ENCODE results near the gene TBC1D13. TPM values are rescaled to one million over a fixed set of nuclear protein-coding genes. Genes with fewer than 3 reads are reported as not detected.
"Not testable (repeated sequence)": the region's sequence is repeated elsewhere in the genome, so short reads cannot be mapped to it uniquely, and the experiment has no call there.

Gene TBC1D13
- total RNA-seq, 1 experiment from 2014 or later, result 10.5 TPM

DNA sequence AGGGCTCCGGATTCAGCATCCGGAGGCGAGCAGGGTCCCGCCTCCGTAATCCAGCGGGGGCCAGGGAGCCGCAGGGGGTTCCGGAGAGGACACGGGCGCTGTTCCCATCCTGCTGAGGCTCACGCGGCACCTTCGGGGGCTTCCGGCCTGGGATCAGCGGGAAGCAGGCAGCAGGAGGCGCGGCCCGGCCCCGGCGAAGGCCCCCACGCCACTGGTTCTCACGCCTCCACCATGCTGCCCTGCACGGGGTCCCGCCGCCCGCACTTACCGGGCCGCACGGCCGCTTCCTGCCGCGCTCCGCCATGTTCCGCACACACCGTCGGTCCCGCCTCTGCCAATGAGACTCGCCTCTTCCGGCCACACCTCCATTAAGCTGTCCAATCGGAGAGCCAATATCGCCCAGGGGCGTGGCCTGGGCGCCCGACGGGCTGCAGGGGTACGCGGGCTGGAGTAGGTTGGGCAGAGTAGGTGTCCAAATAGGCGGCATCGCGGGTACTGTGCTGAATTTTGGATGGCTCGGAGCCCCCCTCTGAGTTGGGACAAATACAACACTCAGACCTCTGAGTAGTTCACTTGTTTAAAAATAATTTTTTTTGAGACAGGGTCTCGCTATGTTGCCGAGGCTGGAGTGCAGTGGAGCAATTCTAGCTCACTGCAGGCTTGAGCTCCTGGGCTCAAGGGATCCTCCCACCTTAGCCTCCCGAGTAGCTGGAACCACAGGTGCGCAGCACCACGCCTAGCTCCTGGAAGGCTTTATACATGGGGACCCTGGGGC, 42.6 kb downstream of the TBC1D13 start, which contains the start of gene SPOUT1:
Gene SPOUT1 (minus strand): TSS at position 318 of the 775 bp plus-strand sequence. CDS start 14 bp downstream, at position 304.
- in situ Hi-C loops (cut with HindIII; ENCODE audit: low pct_unique_long_range_greater_than_20kb, low sequenced_read_pairs), result no loop called here
- peak; percentile 95 for DNase-seq (ENCODE audit: low read depth, low spot score)

DNA sequence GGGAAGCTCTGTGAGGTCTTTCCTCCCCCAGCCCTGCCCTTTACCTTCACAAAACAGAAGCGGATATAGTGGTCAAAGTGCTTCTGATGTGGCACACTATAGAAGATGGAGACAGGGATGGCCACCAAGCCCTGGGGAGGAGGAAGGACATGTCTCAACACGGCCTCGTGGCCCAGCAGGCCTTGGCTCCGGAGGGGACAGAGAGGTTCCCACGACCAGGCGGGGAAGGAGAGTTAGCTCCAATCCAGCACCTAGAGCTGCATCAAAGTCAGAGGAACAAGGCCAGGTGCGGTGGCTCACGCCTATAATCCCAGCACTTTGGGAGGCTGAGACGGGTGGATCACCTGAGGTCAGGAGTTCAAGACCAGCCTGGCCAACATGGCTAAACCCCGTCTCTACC, 46.6 kb downstream of the TBC1D13 start:
- DNase-seq (ENCODE audit: low read depth, low spot score), result no peak
- in situ Hi-C loops (cut with HindIII; ENCODE audit: low pct_unique_long_range_greater_than_20kb, low sequenced_read_pairs), result no loop called here

DNA sequence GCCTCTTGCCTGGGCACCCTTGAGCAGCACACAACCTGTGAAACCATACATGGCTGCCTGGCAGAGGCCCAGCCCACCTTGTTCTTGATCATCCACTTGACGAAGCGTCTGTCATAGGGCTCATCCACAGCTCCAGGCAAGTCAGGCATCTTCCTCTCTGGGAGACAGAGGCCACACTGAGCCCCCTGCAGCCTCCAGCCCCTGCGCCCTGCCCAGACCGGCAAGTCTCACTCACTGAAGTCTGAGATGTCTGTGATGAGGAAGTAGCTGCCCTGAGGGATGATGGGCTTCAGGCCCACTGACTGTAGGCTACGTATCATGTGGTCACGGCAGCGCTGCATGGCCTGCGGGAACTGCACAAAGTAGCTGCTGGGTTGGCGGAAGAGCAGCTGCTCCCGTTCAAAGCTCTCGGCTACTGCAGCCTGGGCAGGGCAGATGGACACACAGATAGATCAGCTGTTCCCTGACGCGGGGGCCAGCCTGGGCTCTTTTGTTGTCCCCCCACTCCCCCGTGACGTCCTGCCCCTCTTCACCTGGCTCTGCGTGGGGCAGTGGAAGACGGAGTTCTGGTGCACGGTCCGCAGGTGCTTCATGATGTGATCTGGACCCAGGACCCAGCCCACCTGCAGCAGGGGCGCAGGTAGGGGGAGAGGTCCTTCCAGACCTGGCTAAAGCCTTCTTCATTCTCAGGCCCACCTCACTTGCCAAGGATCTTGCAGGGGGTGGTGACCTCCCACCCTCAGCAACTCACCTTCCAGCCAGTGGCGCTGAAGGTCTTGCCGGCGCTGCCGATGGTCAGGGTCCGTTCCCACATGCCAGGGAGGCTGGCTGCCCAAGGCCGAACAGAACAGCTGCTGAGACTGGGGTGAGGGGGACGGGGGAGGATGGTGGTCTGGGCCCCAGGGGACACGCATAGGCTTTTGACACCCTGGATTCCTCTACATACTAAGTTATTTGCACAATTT, 48.5 kb downstream of the TBC1D13 start:
- in situ Hi-C loops (cut with HindIII; ENCODE audit: low pct_unique_long_range_greater_than_20kb, low sequenced_read_pairs), result no loop called here
- DNase-seq (ENCODE audit: low read depth, low spot score), result no peak

DNA sequence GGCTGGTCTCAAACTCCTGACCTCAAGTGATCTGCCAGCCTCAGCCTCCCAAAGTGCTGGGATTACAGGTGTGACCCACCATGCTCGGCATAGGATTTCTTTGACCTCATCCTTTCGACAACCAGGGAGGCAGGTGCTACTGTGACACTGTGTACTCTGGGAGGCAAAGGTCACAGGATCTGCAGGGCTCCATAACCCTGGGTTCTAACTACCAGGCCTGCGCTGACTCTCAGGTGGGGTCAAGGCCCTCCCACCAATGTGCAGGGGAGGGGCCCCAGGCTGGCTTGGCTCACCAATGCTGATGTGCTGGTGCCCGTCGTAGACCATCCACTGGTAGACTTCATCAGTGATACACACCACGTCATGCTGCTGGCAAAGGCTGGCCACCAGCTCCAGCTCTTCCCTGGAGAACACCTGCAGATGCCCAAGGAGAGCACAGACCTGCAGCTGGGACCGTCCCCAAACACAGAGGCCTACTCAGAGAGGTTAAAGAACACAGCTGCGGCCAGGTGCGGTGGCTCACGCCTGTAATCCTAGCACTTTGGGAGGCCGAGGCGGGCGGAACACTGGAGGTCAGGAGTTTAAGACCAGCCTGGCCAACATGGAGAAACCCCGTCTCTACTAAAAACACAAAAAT, 49.6 kb downstream of the TBC1D13 start:
- no peak for DNase-seq (ENCODE audit: low read depth, low spot score)
- in situ Hi-C loops (cut with HindIII; ENCODE audit: low pct_unique_long_range_greater_than_20kb, low sequenced_read_pairs), result no loop called here

DNA sequence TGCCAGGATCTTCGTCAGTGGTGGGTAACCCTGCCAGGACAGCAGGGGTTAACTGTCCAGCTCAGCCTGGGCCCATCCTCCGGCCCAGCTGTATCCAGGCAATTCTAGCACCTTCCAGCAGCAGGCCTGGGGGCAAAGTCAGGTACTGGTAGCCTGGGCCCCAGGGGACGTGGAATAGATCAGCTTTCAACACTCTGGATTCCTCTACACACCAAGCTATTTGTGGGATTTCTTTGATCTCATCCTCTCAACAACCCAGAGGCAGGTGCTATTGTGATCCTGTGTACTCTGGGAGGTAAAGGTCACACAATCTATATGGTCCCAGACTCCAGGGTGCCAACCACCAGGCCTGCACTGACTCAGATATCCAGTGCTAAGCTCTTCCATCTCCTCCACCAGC, 51.3 kb downstream of the TBC1D13 start:
- DNase-seq (ENCODE audit: low read depth, low spot score), result no peak
- in situ Hi-C loops (cut with HindIII; ENCODE audit: low pct_unique_long_range_greater_than_20kb, low sequenced_read_pairs), result no loop called here

DNA sequence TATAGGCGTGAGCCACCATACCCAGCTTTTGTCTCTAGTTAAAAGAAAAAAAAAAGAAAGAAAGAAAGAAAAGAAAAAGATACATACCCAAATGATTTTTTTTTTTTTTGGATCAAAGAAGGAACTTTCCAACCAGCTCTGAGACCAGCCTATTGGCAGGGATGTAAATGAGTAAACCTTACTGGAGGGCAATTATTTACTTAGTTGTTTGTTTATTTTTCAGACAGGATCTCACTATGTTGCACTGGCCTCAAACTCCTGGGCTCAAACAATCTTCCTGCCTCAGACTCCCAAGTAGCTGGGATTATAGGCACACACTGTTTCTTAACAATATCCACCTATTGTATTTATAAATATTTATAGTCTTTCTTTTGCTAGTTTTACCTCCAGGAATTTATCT, 53.5 kb downstream of the TBC1D13 start:
- no peak for DNase-seq (ENCODE audit: low read depth, low spot score)
- in situ Hi-C loops (cut with HindIII; ENCODE audit: low pct_unique_long_range_greater_than_20kb, low sequenced_read_pairs), result no loop called here

DNA sequence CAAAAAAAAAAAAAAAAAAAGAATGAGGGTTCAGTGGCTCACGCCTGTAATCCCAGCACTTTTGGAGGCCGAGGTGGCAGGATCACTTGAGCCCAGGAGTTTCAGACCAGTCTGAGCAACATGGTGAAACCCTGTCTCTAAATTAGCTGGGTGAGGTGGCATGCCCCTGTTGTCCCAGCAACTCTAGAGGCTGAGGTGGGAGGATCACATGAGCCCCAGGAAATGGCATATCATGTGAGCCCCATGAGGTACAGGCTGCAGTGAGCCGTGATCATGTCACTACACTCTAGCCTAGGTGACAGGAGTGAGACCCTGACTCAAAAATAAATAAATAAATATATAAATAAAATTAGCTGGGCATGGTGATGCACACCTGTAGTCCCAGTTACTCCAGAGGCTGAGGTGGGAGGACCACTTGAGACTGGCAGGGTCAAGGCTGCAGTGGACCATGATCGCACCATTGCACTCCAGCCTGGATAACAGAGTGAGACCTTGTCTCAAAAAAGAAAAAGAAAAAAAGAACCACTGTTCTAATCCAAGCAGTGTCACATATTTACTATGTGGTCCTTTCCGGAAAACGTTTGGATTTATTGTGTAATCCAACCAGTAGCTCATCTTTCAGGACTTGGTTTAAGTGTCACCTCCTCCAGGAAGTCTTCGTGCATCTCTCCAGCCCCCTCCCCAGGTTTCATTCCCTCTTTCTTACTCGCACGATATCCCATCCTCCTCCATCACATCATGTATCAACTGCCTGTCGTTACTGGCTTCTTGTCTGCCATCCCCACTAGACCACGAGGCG, 54.8 kb downstream of the TBC1D13 start:
- DNase-seq (ENCODE audit: low read depth, low spot score), result no peak
- in situ Hi-C loops (cut with HindIII; ENCODE audit: low pct_unique_long_range_greater_than_20kb, low sequenced_read_pairs), result no loop called here

DNA sequence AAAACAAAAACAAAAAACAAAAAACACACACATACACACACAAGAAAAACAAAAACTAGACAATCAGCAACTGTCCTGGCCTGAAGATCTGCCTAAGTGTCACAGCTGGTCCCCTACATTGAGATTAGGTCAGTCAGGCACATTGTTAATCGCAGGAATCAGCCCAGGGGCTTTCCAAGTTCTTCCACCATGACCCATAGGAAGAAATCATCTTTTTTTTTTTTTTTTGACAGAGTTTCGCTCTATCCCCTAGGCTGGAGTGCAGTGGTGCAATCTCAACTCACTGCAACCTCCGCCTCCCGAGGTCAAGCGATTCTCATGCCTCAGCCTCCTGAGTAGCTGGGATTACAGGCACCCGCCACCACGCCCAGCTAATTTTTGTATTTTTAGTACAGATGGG, 56.1 kb downstream of the TBC1D13 start:
- in situ Hi-C loops (cut with HindIII; ENCODE audit: low pct_unique_long_range_greater_than_20kb, low sequenced_read_pairs), result not testable (repeated sequence)

DNA sequence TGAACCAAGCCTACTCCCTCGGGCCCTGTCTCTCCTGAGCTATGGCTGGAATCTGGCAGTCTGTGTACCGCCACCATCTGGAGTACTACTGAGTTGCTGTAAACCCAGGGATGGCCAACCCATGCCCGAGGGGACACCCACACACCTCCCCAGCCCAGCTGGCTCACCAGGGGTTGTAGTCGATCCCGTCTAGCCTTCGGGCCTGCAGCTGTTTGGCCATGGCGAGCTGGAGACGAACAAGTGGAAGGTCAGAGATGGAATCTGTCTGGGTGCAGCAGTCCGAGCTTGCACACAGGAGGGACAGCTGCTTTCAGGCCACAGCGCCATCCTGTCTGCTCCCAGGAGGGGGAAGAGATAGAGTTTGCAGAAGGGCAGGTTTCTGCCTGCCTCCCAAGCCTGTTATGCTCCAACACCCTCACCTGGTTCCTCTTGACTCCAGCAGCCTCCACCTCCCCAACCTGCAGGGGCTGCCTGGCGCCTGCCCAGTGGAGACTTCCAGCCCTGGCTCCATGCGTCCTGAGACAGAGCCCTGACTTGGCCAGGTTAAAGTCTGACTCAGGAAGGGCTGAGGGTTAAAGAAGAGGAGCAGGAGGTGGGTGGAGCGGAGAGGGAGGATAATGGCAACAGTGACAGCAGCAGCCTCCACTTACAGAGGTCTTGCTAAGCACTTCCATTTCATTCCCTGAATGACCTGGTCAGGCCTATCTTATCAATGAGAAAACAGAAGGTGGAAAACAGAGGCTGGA, 58.3 kb downstream of the TBC1D13 start:
- in situ Hi-C loops (cut with HindIII; ENCODE audit: low pct_unique_long_range_greater_than_20kb, low sequenced_read_pairs), result no loop called here
- peak; percentile 33 for DNase-seq (ENCODE audit: low read depth, low spot score)

More for the DNA sequence above, 56.1 kb downstream of the TBC1D13 start:
- DNase-seq (ENCODE audit: low read depth, low spot score), result not testable (repeated sequence)

DNA sequence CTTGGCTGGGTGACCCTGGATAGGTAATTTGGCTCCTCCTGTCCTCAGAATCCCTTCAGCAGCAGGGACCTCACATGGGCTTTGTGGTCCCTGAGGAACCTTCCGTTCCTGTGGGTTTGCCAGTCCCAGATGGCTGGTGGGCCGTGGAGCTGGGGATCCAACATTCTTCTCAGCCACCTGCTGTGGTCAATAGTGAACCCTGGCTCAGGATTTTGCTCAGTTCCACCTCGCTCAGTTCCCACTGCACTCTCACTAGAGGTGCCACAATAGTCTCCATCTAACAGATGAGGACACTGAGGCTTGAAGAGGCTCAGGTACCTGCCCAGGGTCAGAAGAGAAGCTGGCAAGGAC, 59.6 kb downstream of the TBC1D13 start:
- in situ Hi-C loops (cut with HindIII; ENCODE audit: low pct_unique_long_range_greater_than_20kb, low sequenced_read_pairs), result no loop called here
- DNase-seq (ENCODE audit: low read depth, low spot score), result no peak

DNA sequence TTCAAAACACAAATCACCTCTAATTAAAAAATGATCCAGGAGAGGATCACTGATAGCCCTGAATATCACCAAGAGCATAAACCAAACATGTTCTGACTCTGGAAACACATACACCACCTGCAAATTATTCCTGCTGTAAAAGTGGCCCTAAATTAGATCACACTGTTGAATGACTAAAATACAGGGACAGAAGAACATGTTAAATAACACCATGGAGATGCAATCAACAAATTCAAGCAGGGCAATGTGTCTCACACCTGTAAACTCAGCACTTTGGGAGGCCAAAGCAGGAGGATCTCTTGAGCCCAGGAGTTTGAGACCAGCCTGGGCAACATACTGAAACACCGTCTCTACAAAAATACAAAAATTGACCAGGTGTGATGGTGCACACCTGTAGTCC, 60.8 kb downstream of the TBC1D13 start:
- in situ Hi-C loops (cut with HindIII; ENCODE audit: low pct_unique_long_range_greater_than_20kb, low sequenced_read_pairs), result no loop called here
- DNase-seq (ENCODE audit: low read depth, low spot score), result no peak

DNA sequence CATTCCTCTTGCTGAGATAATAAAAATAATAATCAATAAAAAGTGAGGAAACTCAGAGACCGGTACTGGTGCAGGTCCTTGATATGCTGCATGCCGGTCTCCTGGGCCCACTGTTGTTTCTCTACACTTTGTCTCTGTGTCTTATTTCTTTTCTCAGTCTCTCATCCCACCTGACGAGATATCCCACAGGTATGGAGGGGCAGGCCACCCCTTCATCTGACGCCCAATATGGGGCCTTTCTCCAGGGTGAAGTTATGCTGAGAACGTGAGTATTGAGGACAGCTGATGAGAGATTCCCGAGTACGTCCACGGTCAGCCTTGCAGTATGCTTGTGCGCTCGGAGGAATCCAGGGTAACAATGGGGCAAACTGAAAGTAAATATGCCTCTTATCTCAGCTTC, 64.0 kb downstream of the TBC1D13 start:
- in situ Hi-C loops (cut with HindIII; ENCODE audit: low pct_unique_long_range_greater_than_20kb, low sequenced_read_pairs); DNase-seq (ENCODE audit: low read depth, low spot score): not testable (repeated sequence)

DNA sequence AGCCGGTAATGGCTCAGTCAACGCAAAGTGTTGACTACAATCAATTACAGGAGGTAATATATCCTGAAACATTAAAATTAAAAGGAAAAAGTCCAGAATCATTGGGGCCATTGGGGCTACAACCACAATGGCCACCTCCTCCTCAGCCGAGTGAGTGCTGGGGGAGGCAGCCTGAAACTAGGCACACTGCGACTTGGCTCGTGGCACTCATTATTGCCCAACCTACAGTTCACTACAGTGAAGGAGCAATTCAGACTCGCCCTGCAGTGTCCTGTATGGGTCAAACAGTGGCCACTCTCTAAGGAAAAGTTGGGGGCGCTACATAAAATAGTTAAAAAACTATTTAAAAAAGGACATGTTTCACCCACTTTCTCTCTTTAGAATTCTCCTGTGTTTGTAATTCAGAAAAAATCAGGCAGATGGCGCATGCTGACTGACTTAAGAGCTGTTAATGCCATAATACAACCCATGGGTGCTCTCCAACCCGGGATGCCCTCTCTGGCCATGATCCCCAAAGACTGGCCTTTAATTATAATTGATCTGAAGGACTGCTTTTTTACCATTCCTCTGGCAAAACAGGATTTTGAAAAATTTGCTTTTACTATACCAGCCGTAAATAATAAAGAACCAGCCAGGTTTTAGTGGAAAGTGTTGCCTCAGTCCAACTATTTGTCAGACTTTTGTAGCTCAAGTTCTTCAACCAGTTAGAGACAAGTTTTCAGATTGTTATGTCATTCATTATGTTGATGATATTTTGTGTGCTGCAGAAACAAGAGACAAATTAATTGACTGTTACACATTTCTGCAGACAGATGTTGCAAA, 64.9 kb downstream of the TBC1D13 start:
- in situ Hi-C loops (cut with HindIII; ENCODE audit: low pct_unique_long_range_greater_than_20kb, low sequenced_read_pairs), result not testable (repeated sequence)
- peak; percentile 69 for DNase-seq (ENCODE audit: low read depth, low spot score)

DNA sequence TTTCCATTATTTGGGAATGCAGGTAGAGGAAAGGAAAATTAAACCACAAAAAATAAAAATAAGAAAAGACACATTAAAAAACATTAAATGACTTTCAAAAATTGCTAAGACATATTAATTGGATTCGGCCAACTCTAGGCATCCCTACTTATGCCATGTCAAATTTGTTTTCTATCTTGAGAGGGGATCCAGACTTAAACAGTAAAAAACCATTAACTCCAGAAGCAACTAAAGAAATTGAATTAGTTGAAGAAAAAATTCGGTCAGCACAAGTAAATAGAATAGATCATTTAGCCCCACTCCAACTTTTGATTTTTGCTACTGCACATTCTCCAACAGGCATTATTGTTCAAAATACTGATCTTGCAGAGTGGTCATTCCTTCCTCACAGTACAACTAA, 65.6 kb downstream of the TBC1D13 start:
- in situ Hi-C loops (cut with HindIII; ENCODE audit: low pct_unique_long_range_greater_than_20kb, low sequenced_read_pairs); DNase-seq (ENCODE audit: low read depth, low spot score): not testable (repeated sequence)

DNA sequence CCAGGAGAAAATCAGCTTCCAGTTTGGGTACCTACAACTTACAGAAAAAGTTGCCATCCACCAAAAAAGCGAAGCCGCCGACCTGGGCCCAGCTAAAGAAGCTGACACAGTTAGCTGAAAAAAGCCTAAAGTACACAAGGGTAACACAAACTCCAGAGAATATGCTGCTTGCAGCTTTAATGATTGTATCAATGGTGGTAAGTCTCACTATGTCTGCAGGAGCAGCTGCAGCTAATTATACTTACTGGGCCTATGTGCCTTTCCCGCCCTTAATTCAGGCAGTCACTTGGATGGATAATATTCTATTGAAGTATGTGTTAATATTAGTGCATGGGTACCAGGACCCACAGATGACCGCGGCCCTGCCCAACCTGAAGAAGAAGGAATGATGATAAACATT, 67.4 kb downstream of the TBC1D13 start:
- in situ Hi-C loops (cut with HindIII; ENCODE audit: low pct_unique_long_range_greater_than_20kb, low sequenced_read_pairs); DNase-seq (ENCODE audit: low read depth, low spot score): not testable (repeated sequence)

DNA sequence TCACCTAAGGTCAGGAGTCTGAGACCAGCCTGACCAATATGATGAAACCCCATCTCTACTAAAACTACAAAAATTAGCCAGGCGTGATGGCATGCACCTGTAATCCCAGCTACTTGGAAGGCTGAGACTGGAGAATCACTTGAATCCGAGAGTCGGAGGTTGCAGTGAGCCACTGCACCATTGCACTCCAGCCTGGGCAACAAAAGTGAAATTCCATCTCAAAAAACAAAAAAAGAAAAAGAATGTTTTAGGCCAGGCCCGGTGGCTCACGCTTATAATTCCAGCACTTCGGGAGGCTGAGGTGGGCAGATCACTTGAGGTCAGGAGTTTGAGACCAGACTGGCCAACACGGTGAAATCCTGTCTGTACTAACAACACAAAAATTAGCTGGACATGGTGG, 71.4 kb downstream of the TBC1D13 start:
- in situ Hi-C loops (cut with HindIII; ENCODE audit: low pct_unique_long_range_greater_than_20kb, low sequenced_read_pairs); DNase-seq (ENCODE audit: low read depth, low spot score): not testable (repeated sequence)

Measured in SK-MEL-5 (cell line).